Stromal cell of bone marrow (primary cell): ENCODE results near the gene SHLD2.
"Not testable (repeated sequence)": the region's sequence is repeated elsewhere in the genome, so short reads cannot be mapped to it uniquely, and the experiment has no call there.

Source experiments
- DNase-seq: peaks from one replicate; pipeline ENCODE4 v3.0.0-alpha.2; 2012; ENCODE audit warnings: low read depth

SHLD2 gene

DNA sequence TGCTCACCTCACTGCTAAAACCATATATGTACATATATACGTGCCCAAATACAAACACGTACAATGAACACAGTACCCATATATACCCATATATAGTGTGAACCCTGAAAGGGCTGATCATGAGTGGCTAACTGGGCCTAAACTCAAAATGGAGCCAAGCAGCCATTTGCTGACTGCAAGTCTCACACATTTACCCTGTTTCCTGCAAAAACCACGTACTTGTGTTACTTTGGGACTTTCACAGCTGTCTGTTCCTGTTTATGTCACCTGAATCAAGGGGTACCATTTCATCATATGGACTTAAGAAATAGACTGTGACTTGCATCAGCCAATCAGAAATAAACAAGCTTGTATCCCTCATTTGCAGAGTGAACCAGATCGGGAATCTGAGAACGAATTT lies 124.4 kb downstream of the SHLD2 start:
- not testable (repeated sequence) for DNase-seq

DNA sequence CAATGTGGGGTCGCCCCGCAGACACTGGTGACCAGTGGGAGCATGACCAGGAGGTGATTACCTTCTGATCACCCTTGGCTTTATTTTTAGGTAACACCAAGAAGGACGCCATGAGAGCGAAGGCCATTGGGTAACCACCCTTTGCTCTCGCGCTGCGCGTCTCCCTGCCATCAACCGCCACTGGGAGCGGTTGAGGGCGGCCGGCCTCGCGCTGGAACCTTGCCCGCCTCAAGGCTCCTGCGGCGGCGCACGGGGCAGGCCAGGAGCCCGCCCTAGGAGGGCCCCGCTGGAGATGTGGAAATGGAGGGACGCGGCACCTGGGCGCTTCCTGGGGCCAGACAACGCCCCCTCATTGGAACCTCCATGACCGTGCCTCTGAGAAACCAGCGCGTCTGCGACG lies 127.8 kb downstream of the SHLD2 start:
- DNase-seq = not testable (repeated sequence)

- not testable (repeated sequence) for DNase-seq
These were observed 130.1 kb downstream of the SHLD2 start, which contains the start of gene NUTM2A for GRCh38 chr10:87225148-87225547. Gene NUTM2A, plus strand, starts transcription at chr10:87225448. Its CDS starts 383 bp downstream, at chr10:87225831.

- not testable (repeated sequence) for DNase-seq
These were observed 133.2 kb downstream of the SHLD2 start for GRCh38 chr10:87228247-87228646.

- DNase-seq = not testable (repeated sequence)
These were observed 134.2 kb downstream of the SHLD2 start for GRCh38 chr10:87229211-87229610.

DNA sequence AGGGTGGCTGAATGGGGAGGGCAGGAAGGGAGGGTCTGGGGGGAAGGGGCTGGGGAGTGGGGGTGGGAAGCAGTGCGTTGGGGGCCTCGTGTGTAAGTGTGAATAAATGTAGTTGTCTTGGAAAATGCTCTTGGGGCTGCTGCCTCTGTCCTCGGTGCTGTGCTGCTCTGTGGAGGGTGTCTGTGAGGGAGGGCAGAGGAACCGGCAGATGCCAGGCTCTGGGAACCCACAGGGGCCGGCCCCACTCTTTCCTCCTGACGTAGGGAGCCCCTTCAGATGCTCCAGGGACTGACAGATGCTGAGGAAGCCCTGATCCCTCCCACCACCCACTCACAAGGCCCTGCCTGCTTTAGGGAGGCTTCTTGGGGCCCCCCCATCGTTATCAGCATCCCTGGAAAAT lies 139.8 kb downstream of the SHLD2 start:
- not testable (repeated sequence) for DNase-seq

- not testable (repeated sequence) for DNase-seq
These were observed 142.2 kb downstream of the SHLD2 start for GRCh38 chr10:87237244-87237643.

DNA sequence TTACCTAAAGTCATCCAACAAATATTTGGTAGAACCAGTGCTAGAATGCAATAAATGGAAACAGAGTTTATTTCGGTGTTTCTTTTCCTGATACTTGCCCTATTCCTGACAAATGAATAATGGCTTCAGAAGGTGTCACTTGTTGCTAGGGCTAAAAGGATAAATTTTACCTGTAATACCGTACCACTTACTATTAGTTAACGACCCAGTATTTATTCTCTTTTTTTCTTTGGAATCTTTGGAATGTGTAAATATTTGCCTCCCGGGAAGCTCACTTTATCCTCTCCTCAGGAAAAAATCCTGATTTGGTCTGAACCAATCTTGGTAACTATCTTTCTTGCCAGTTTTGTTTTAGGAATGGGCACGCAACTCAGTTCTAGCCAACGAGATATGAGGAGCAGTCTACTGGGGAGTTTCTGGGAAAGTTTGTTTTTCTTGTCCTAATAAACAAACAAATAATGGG lies 144.4 kb downstream of the SHLD2 start:
- DNase-seq = not testable (repeated sequence)
